Measurements from ENCODE around the gene MTX1.

DNA sequence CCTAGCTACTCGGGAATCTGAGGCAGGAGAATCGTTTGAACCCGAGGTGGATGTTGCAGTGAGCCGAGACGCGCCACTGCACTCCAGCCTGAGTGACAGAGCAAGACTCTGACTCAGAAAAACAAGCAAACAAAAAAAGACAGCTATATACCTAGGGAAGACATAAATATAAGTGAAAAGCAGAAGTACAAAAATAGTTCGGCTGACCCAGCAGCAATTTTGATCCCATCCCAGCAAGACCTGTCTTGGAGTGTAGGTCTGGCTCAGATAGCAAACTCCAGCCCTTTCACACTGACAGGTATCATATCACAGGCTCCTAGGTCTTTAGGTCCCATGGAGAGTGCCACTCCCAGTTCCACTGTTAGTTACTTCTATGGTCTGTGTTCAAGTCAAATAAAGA is 14.6 kb downstream of the MTX1 start:
- TF ChIP-seq, protein P1, sequence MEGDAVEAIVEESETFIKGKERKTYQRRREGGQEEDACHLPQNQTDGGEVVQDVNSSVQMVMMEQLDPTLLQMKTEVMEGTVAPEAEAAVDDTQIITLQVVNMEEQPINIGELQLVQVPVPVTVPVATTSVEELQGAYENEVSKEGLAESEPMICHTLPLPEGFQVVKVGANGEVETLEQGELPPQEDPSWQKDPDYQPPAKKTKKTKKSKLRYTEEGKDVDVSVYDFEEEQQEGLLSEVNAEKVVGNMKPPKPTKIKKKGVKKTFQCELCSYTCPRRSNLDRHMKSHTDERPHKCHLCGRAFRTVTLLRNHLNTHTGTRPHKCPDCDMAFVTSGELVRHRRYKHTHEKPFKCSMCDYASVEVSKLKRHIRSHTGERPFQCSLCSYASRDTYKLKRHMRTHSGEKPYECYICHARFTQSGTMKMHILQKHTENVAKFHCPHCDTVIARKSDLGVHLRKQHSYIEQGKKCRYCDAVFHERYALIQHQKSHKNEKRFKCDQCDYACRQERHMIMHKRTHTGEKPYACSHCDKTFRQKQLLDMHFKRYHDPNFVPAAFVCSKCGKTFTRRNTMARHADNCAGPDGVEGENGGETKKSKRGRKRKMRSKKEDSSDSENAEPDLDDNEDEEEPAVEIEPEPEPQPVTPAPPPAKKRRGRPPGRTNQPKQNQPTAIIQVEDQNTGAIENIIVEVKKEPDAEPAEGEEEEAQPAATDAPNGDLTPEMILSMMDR (IDR thresholded peaks at IDR 0.05): no peak
- no peak for TF ChIP-seq POLR2AphosphoS5 (IDR thresholded peaks at IDR 0.05)
